ENCODE data around the gene DPF1. TPM values are rescaled to one million over a fixed set of nuclear protein-coding genes. Genes with fewer than 3 reads are reported as not detected.

DPF1 gene
- total and polyA plus RNA-seq, 10 of the 15 experiments (the other 5 are each of a cell fraction or from before 2014, with no cell fraction given): 0.11 to 4.3 (median 2.4) TPM

DNA sequence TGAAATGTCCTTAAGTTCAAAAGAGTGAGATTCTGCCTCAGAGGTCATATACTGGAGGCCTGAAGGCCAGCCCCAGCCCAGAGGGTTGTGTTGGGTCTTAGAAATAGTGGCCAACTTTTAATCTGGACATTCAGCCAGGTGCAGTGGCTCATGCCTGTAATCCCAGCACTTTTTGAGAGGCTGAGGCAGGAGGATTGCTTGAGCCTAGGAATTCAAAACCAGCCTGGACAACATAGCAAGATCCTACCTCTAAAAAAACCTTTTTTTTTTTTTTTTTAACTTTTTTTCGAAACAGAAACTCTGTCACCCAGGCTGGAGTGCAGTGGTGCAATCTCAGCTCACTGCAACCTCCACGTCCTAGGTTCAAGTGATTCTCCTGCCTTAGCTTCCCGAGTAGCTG lies 15.5 kb downstream of the DPF1 start:
- Histone ChIP-seq H3K4me1 (ENCODE audit: control insufficient read depth, insufficient read depth, low read length) (peaks cover 15% of the 10 kb centered on the region), H3K27me3 (replicated peaks in 1 of 2; ENCODE audit: control insufficient read depth in 2 of 2, insufficient read depth in 2 of 2, low read length in 1 of 2) (no peaks in the 10 kb centered on the region), H3K9me3 (replicated peaks; ENCODE audit: control insufficient read depth, insufficient read depth, low read length) (no peaks in the 10 kb centered on the region), H3K4me3 (no peak overlapping the region), H3K36me3 (ENCODE audit: control insufficient read depth in 2 of 2, insufficient read depth in 2 of 2, low read length in 1 of 2) (peaks cover 3 to 4% of the 10 kb centered on the region in 2 experiments; a peak in 3 of 4 replicates), H3K9ac (ENCODE audit: control insufficient read depth, insufficient read depth, low read length) (no peak overlapping the region), H2AFZ (ENCODE audit: control insufficient read depth, low read depth, low read length) (no peak overlapping the region), H3K27ac (ENCODE audit: control insufficient read depth, insufficient read depth) (no peak overlapping the region), H3K4me2 (ENCODE audit: control insufficient read depth, insufficient read depth) (no peak overlapping the region), H3K79me2 (ENCODE audit: control insufficient read depth, insufficient read depth, low read length) (no peaks in the 10 kb centered on the region), H4K20me1 (ENCODE audit: control insufficient read depth, insufficient read depth) (no peaks in the 10 kb centered on the region)
- FAIRE-seq: no peak
- in situ Hi-C loops (cut with MboI): no loop called here
- intact Hi-C loops (cut with micrococcal nuclease; ENCODE audit: unreplicated experiment): no loop called here
- TF ChIP-seq, protein P1, sequence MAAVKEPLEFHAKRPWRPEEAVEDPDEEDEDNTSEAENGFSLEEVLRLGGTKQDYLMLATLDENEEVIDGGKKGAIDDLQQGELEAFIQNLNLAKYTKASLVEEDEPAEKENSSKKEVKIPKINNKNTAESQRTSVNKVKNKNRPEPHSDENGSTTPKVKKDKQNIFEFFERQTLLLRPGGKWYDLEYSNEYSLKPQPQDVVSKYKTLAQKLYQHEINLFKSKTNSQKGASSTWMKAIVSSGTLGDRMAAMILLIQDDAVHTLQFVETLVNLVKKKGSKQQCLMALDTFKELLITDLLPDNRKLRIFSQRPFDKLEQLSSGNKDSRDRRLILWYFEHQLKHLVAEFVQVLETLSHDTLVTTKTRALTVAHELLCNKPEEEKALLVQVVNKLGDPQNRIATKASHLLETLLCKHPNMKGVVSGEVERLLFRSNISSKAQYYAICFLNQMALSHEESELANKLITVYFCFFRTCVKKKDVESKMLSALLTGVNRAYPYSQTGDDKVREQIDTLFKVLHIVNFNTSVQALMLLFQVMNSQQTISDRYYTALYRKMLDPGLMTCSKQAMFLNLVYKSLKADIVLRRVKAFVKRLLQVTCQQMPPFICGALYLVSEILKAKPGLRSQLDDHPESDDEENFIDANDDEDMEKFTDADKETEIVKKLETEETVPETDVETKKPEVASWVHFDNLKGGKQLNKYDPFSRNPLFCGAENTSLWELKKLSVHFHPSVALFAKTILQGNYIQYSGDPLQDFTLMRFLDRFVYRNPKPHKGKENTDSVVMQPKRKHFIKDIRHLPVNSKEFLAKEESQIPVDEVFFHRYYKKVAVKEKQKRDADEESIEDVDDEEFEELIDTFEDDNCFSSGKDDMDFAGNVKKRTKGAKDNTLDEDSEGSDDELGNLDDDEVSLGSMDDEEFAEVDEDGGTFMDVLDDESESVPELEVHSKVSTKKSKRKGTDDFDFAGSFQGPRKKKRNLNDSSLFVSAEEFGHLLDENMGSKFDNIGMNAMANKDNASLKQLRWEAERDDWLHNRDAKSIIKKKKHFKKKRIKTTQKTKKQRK (IDR thresholded peaks at IDR 0.05; ENCODE audit: low read depth, low read length): no peak
- TF ChIP-seq SREBF2 (IDR thresholded peaks at IDR 0.05; ENCODE audit: low read length): no peak
- TF ChIP-seq, protein P2, sequence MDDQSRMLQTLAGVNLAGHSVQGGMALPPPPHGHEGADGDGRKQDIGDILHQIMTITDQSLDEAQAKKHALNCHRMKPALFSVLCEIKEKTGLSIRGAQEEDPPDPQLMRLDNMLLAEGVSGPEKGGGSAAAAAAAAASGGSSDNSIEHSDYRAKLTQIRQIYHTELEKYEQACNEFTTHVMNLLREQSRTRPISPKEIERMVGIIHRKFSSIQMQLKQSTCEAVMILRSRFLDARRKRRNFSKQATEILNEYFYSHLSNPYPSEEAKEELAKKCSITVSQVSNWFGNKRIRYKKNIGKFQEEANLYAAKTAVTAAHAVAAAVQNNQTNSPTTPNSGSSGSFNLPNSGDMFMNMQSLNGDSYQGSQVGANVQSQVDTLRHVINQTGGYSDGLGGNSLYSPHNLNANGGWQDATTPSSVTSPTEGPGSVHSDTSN (IDR thresholded peaks at IDR 0.05; ENCODE audit: insufficient replicate concordance, low read depth, low read length): no peak
- TF ChIP-seq ATF7 (IDR thresholded peaks at IDR 0.05; ENCODE audit: low read depth): no peak
- no peak for TF ChIP-seq SMAD5 (IDR thresholded peaks at IDR 0.05; ENCODE audit: low read depth)
- TF ChIP-seq, protein P3, sequence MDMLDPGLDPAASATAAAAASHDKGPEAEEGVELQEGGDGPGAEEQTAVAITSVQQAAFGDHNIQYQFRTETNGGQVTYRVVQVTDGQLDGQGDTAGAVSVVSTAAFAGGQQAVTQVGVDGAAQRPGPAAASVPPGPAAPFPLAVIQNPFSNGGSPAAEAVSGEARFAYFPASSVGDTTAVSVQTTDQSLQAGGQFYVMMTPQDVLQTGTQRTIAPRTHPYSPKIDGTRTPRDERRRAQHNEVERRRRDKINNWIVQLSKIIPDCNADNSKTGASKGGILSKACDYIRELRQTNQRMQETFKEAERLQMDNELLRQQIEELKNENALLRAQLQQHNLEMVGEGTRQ (IDR thresholded peaks at IDR 0.05; ENCODE audit: borderline replicate concordance, low read depth, low read length): no peak
- TF ChIP-seq SP1 (IDR thresholded peaks at IDR 0.05; ENCODE audit: low read depth, low read length): no peak
- no peak for TF ChIP-seq POU2F2 (IDR thresholded peaks at IDR 0.05; ENCODE audit: borderline replicate concordance, low read depth, low read length)
- CTCF ChIA-PET: no interaction called here
- POLR2A ChIA-PET: no interaction called here
- ATAC-seq: no peak
- no TSS peak for BruUV-seq (replicated peaks)
- no peak for DNase-seq (ENCODE audit: low read depth, low spot score)
- SMC1A ChIA-PET (ENCODE audit: uncharacterized antibody, unreplicated experiment): no interaction called here
- WGBS (ENCODE audit: insufficient coverage, insufficient replicate concordance, low lambda C conversion rate, missing lambda C conversion rate): 60% methylated on average over 2 of the region's 3 CpGs
- RAD21 ChIA-PET (ENCODE audit: unreplicated experiment): no interaction called here
